Stimulated activated CD8-positive, alpha-beta memory T cell treated with anti-CD3 and anti-CD28 coated beads, Interleukin-15, amount 100 ng/mL, for 24 hours (primary cell): Measurements from ENCODE around the gene FCRLB.
"Not testable (repeated sequence)": the region's sequence is repeated elsewhere in the genome, so short reads cannot be mapped to it uniquely, and the experiment has no call there.

Experiments
- DNase-seq: peaks from one replicate; pipeline ENCODE4 v3.0.0-alpha.2; 2020; ENCODE audit warnings: low read depth

Gene FCRLB

DNA sequence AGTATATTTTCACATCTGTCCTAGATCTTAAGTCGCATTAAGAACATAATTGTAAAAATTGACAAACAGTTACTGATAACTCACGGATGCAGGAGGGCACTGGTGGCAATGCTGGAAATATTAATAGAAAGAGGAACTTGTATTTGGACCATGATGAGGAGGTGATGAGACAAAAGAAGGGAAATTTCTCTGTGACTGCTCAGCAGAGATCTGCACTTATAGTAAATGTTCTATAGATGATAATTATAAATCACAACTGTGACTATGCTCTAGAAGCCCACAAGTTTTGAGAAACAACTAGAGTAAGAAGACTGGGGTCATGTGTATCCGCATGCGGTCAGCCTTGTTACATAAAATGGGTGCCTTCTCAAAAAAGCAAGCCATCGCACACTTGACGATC lies 19.6 kb downstream of the FCRLB start:
- DNase-seq = no peak

DNA sequence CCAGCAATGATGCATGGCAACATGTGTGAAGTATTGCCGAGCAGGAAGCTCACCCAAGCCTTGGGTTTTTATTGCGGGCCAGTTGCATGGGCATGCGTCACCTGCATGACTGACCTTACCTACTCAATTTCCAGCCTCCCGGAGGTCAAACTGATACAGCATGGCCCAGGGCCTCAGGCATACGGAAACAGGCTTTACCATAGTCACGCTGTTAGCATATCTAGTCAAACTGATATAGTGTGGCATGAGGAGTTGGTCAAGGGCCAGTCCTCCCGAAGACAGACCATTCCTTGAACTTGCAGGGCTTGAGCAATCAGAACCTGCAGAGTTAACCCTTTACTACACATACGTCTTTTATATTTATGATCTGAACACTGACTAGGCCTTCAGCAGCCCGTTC lies 21.9 kb downstream of the FCRLB start:
- DNase-seq = no peak

GRCh38 chr1:161747801-161748200 lies 26.5 kb downstream of the FCRLB start:
- no peak for DNase-seq

- DNase-seq = peak; percentile 60
These were observed 28.4 kb downstream of the FCRLB start, which contains the start of gene DUSP12 for GRCh38 chr1:161749509-161750407. DUSP12 (plus strand) TSS chr1:161749786; CDS start chr1:161749802, 16 bp downstream.

- no peak for DNase-seq
These were observed 42.3 kb downstream of the FCRLB start for GRCh38 chr1:161763522-161764098.

DNA sequence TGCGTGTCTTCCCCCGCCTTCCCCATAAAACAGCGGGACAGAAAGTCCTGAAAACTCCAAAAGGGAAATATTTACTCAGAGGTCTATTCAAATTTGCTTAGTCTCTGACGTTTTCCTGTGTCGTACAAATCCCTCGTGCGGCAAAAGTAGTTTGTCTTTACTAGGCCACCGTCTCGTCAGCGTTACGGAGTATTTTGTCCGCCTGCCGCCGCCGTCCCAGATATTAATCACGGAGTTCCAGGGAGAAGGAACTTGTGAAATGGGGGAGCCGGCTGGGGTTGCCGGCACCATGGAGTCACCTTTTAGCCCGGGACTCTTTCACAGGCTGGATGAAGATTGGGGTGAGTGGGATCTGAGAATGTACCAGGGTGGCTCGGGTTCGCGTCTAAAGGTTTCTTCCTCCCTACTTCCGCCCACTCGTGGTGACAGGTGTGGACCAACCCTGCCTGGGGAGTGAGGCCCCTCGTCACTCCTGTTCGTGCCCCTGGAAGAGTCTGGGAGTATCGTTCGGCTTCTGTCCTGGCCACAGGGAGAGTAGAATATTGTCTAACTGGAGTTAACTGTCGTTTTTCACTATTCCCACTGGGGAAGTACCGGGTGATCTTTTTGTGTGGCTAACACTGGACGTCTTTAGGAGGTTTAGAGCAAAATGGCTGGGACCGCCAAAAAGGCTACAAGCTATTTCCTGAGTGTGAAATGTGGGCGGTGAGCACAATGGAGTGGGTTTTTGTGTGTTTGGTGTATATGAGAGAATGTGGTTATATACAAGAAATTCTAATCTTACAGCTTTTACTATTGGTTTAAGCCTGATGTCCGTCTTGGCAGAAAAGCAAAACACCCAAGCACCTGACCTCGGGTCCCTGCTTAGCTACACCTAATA lies 45.0 kb downstream of the FCRLB start, which contains the start of gene ATF6:
TSS of gene ATF6 (plus strand) at position 219 of the 880 bp plus-strand sequence. CDS start at position 260, 41 bp downstream.
- peak; percentile 44 for DNase-seq

GRCh38 chr1:161768461-161768860 lies 47.1 kb downstream of the FCRLB start:
- DNase-seq = no peak

- DNase-seq = no peak
These were observed 47.8 kb downstream of the FCRLB start for GRCh38 chr1:161768986-161769672.

DNA sequence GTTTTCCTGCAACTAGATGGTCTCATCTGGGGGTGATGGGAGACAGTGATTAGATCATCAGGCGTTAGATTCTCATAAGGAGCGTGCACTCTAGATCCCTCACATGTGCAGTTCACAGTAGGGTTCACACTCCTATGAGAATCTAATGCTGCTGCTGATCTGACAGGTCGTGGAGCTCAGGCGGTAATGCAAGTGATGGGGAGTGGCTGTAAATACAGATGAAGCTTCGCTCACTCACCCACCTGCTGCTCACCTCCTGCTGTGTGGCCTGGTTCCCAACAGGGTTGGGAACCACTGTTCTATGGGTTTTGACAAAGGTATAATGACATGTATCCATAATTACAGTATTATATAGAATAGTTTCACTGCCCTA lies 48.3 kb downstream of the FCRLB start:
- DNase-seq = not testable (repeated sequence)

GRCh38 chr1:161770250-161770649 lies 48.9 kb downstream of the FCRLB start:
- DNase-seq = no peak

- no peak for DNase-seq
These were observed 49.8 kb downstream of the FCRLB start for GRCh38 chr1:161771161-161771560.

DNA sequence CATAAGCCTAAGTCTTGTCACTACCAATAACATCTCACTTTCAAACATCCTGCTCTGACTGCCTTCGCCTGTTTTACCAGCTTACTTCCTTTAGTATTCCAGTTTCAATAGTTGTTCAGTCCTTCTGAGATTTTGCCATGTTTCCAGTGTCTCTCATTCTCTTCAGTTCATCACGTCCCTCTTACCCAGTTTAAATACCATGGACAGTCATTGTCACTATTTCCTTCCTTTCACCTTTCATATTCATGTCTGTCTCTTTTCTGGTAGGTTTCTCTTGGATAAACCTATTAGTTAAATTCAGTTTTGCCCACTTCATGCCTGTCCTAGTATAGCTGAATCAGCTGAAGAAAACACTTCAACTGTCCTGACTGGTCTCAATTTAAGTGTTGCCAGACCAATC lies 50.6 kb downstream of the FCRLB start:
- no peak for DNase-seq

- no peak for DNase-seq
These were observed 51.1 kb downstream of the FCRLB start for GRCh38 chr1:161772397-161772796.

DNA sequence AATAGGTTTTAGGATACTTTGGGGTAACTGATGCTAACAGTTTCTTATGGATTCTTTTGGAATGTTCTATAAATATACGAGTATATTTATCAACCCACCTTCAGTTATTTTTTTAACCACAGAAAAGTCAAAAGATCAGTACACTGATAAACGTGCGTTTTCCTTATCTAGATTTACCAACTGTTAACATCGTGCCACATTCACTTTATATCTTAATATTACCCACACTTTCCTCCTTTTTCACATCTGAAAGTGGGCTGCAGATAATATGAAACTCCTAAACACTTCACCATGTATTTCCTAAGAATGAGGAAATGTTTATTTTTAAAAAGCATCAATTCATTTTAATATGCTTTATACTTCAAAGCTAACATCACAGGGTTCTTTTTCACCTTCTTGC lies 52.4 kb downstream of the FCRLB start:
- no peak for DNase-seq

DNA sequence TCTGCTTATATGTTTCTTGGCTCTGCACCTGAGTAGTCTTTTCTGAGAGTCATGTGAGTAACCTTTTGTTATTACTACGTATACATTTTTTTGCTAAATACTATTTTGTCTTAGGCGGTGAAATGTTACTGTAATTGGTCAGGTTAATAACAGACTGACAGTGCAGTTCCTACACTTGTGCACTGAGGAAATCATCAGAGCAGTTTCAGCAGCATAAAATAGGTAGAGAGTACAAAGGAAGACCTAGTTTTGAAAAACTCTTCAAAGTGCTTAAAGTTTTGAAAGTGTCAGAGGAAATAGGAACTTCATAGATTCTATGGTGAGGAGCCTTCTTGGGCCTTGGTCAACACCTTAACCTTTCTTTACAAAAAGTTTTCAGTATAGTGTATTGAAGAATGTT lies 55.9 kb downstream of the FCRLB start:
- DNase-seq = no peak
